Urothelium cell line (cell line): ENCODE data around the gene TMEM51.
"Not testable (repeated sequence)": the region's sequence is repeated elsewhere in the genome, so short reads cannot be mapped to it uniquely, and the experiment has no call there.

ENCODE experiments used
- DNase-seq: peaks from one replicate; pipeline ENCODE4 v3.0.0; 2011; ENCODE audit warnings: low spot score, mixed read lengths
- FAIRE-seq: peaks from 2 replicates; lab custom pipeline; 2011; peaks lifted over from hg19 to GRCh38; lab: Jason Lieb, UNC

TMEM51 gene

GRCh38 chr1:15125101-15125745 lies 28.3 kb upstream of the TMEM51 start:
- FAIRE-seq (no peak), DNase-seq (no peak)

- DNase-seq = no peak
- no peak for FAIRE-seq
Measured at GRCh38 chr1:15128077-15128476, 25.5 kb upstream of the TMEM51 start.

- DNase-seq (peak; percentile 75), FAIRE-seq (no peak)
Measured at GRCh38 chr1:15128520-15129313, 24.8 kb upstream of the TMEM51 start.

GRCh38 chr1:15129944-15130343 lies 23.6 kb upstream of the TMEM51 start:
- FAIRE-seq (no peak), DNase-seq (no peak)

- DNase-seq (no peak), FAIRE-seq (no peak)
Measured at GRCh38 chr1:15130607-15131006, 22.9 kb upstream of the TMEM51 start.

GRCh38 chr1:15132965-15133364 lies 20.6 kb upstream of the TMEM51 start:
- DNase-seq (no peak), FAIRE-seq (no peak)

GRCh38 chr1:15134285-15134684 lies 19.3 kb upstream of the TMEM51 start:
- no peak for DNase-seq
- FAIRE-seq = no peak

- DNase-seq, FAIRE-seq: not testable (repeated sequence)
Measured at GRCh38 chr1:15135604-15136003, 17.9 kb upstream of the TMEM51 start.

- DNase-seq = no peak
- FAIRE-seq = no peak
Measured at GRCh38 chr1:15137809-15138208, 15.7 kb upstream of the TMEM51 start.

GRCh38 chr1:15139654-15140350 lies 13.7 kb upstream of the TMEM51 start:
- DNase-seq (peak; percentile 32), FAIRE-seq (no peak)

- DNase-seq = peak; percentile 66
- peak; percentile 5 for FAIRE-seq
Measured at GRCh38 chr1:15141935-15142539, 11.5 kb upstream of the TMEM51 start.

GRCh38 chr1:15145327-15145726 lies 8.2 kb upstream of the TMEM51 start:
- FAIRE-seq (no peak), DNase-seq (no peak)

- DNase-seq (no peak), FAIRE-seq (no peak)
Measured at GRCh38 chr1:15146142-15146680, 7.3 kb upstream of the TMEM51 start.

- FAIRE-seq (no peak), DNase-seq (no peak)
Measured at GRCh38 chr1:15146971-15147376, 6.6 kb upstream of the TMEM51 start.

- DNase-seq (no peak), FAIRE-seq (no peak)
Measured at GRCh38 chr1:15148004-15148403, 5.5 kb upstream of the TMEM51 start.

GRCh38 chr1:15148475-15148874 lies 5.1 kb upstream of the TMEM51 start:
- DNase-seq (no peak), FAIRE-seq (no peak)

- FAIRE-seq = no peak
- no peak for DNase-seq
Measured at GRCh38 chr1:15148941-15149340, 4.6 kb upstream of the TMEM51 start.

GRCh38 chr1:15150376-15150775 lies 3.2 kb upstream of the TMEM51 start:
- no peak for DNase-seq
- no peak for FAIRE-seq

GRCh38 chr1:15151377-15151806 lies 2.2 kb upstream of the TMEM51 start:
- no peak for DNase-seq
- FAIRE-seq = no peak

GRCh38 chr1:15151871-15152270 lies 1.7 kb upstream of the TMEM51 start:
- DNase-seq (no peak), FAIRE-seq (no peak)
